Muscle layer of colon (tissue), 2 donors: ENCODE data around the gene EMC8.

Experiments used
- H3K27ac ChIP-seq: one replicate; pipeline ENCODE4 v1.7.0; 2013; ENCODE audit warnings: low read depth, mild to moderate bottlenecking, low read length, moderate library complexity
- H3K27me3 ChIP-seq, 2 donors: one replicate each; pipeline ENCODE4 v1.7.0; 2013; ENCODE audit warnings: low read length in 2 of 2, mild to moderate bottlenecking in 2 of 2; ENCODE audit not compliant: insufficient read depth in 2 of 2, control insufficient read depth in 1 of 2
- H3K36me3 ChIP-seq: one replicate; pipeline ENCODE4 v1.7.0; 2013; ENCODE audit warnings: mild to moderate bottlenecking, low read length; ENCODE audit not compliant: insufficient read depth
- H3K4me1 ChIP-seq: one replicate; pipeline ENCODE4 v1.7.0; 2013; ENCODE audit warnings: mild to moderate bottlenecking, low read length; ENCODE audit not compliant: insufficient read depth
- H3K4me3 ChIP-seq, 2 donors: one replicate each; pipeline ENCODE4 v1.7.0; 2013; ENCODE audit warnings: low read length in 2 of 2, low read depth in 1 of 2, mild to moderate bottlenecking in 1 of 2, moderate library complexity in 1 of 2
- H3K9ac ChIP-seq: one replicate; pipeline ENCODE4 v1.7.0; 2013; ENCODE audit warnings: low read length
- H3K9me3 ChIP-seq: one replicate; pipeline ENCODE4 v1.7.0; 2013; ENCODE audit warnings: mild to moderate bottlenecking, low read length
- donor health status: abdominal sarcoma.
- donor health status: Adenocarcinoma of cecum.

Gene EMC8

GRCh38 chr16:85799497-85800320, at the start of gene EMC8, which contains the start of gene COX4I1:
EMC8 (minus strand) TSS chr16:85799544; CDS start chr16:85799295, 249 bp downstream.
COX4I1 (plus strand) TSS chr16:85799695; CDS start chr16:85801206, 1,511 bp downstream.
- Histone ChIP-seq H3K9ac (peak within 1 kb of the TSS; percentile 86), H3K4me3 (peak within 1 kb of the TSS; percentile 94 to 96), H3K4me1 (peaks cover 35% of the 10 kb centered on the region), H3K9me3 (no peaks in the 10 kb centered on the region), H3K27ac (peak within 1 kb of the TSS; percentile 87), H3K36me3 (peaks cover 60% of the 10 kb centered on the region), H3K27me3 (no peaks in the 10 kb centered on the region)

GRCh38 chr16:85848986-85849385, 49.6 kb upstream of the EMC8 start:
- H3K4me1 ChIP-seq: peaks cover 7% of the 10 kb centered on the region
- H3K36me3 ChIP-seq: no peaks in the 10 kb centered on the region
- no peak overlapping the region for H3K27ac ChIP-seq
- no peak overlapping the region for H3K4me3 ChIP-seq
- no peaks in the 10 kb centered on the region for H3K9me3 ChIP-seq
- H3K9ac ChIP-seq: no peak overlapping the region
- H3K27me3 ChIP-seq: no peaks in the 10 kb centered on the region

- Histone ChIP-seq H3K4me3 (no peak overlapping the region), H3K9ac (no peak overlapping the region), H3K4me1 (peaks cover 7% of the 10 kb centered on the region), H3K27ac (no peak overlapping the region), H3K9me3 (no peaks in the 10 kb centered on the region), H3K27me3 (no peaks in the 10 kb centered on the region), H3K36me3 (no peaks in the 10 kb centered on the region)
These were observed 48.6 kb upstream of the EMC8 start for GRCh38 chr16:85847681-85848601.

- Histone ChIP-seq H3K9me3 (no peaks in the 10 kb centered on the region), H3K27me3 (no peaks in the 10 kb centered on the region), H3K4me1 (peaks cover 7% of the 10 kb centered on the region), H3K36me3 (no peaks in the 10 kb centered on the region), H3K4me3 (no peak overlapping the region), H3K9ac (no peak overlapping the region), H3K27ac (no peak overlapping the region)
These were observed 47.7 kb upstream of the EMC8 start for GRCh38 chr16:85847036-85847435.

GRCh38 chr16:85846461-85846860, 47.1 kb upstream of the EMC8 start:
- H3K9me3 ChIP-seq: no peaks in the 10 kb centered on the region
- no peak overlapping the region for H3K27ac ChIP-seq
- no peak overlapping the region for H3K4me3 ChIP-seq
- H3K27me3 ChIP-seq: no peaks in the 10 kb centered on the region
- peaks cover 7% of the 10 kb centered on the region for H3K4me1 ChIP-seq
- H3K36me3 ChIP-seq: no peaks in the 10 kb centered on the region
- H3K9ac ChIP-seq: no peak overlapping the region

GRCh38 chr16:85845266-85845665, 45.9 kb upstream of the EMC8 start:
- peak overlapping the region; percentile 21 to 50 for H3K4me3 ChIP-seq
- no peaks in the 10 kb centered on the region for H3K9me3 ChIP-seq
- H3K27me3 ChIP-seq: peaks cover 0 to 10% of the 10 kb centered on the region in 2 donors
- H3K27ac ChIP-seq: no peak overlapping the region
- no peaks in the 10 kb centered on the region for H3K36me3 ChIP-seq
- H3K9ac ChIP-seq: no peak overlapping the region
- peaks cover 7% of the 10 kb centered on the region for H3K4me1 ChIP-seq

GRCh38 chr16:85844786-85845185, 45.4 kb upstream of the EMC8 start:
- H3K4me1 ChIP-seq: peaks cover 7% of the 10 kb centered on the region
- no peaks in the 10 kb centered on the region for H3K36me3 ChIP-seq
- no peak overlapping the region for H3K27ac ChIP-seq
- H3K4me3 ChIP-seq: peak overlapping the region; percentile 21 to 50
- H3K9me3 ChIP-seq: no peaks in the 10 kb centered on the region
- H3K9ac ChIP-seq: no peak overlapping the region
- H3K27me3 ChIP-seq: peaks cover 0 to 15% of the 10 kb centered on the region in 2 donors

GRCh38 chr16:85844169-85844481, 44.8 kb upstream of the EMC8 start:
- Histone ChIP-seq H3K27me3 (peaks cover 0 to 16% of the 10 kb centered on the region in 2 donors), H3K4me1 (peaks cover 7% of the 10 kb centered on the region), H3K36me3 (no peaks in the 10 kb centered on the region), H3K9ac (no peak overlapping the region), H3K27ac (no peak overlapping the region), H3K9me3 (no peaks in the 10 kb centered on the region), H3K4me3 (no peak overlapping the region)

GRCh38 chr16:85843471-85844168, 44.3 kb upstream of the EMC8 start:
- no peak overlapping the region for H3K9ac ChIP-seq
- peaks cover 0 to 16% of the 10 kb centered on the region in 2 donors for H3K27me3 ChIP-seq
- H3K27ac ChIP-seq: no peak overlapping the region
- H3K36me3 ChIP-seq: no peaks in the 10 kb centered on the region
- peaks cover 7% of the 10 kb centered on the region for H3K4me1 ChIP-seq
- H3K4me3 ChIP-seq: no peak overlapping the region
- no peaks in the 10 kb centered on the region for H3K9me3 ChIP-seq

- peaks cover 7% of the 10 kb centered on the region for H3K4me1 ChIP-seq
- no peaks in the 10 kb centered on the region for H3K36me3 ChIP-seq
- H3K9me3 ChIP-seq: no peaks in the 10 kb centered on the region
- no peak overlapping the region for H3K27ac ChIP-seq
- no peak overlapping the region for H3K9ac ChIP-seq
- H3K27me3 ChIP-seq: peaks cover 0 to 19% of the 10 kb centered on the region in 2 donors
- H3K4me3 ChIP-seq: no peak overlapping the region
These were observed 43.5 kb upstream of the EMC8 start for GRCh38 chr16:85842848-85843247.

- H3K9me3 ChIP-seq: no peaks in the 10 kb centered on the region
- no peak overlapping the region for H3K4me3 ChIP-seq
- H3K27ac ChIP-seq: no peak overlapping the region
- peaks cover 7% of the 10 kb centered on the region for H3K4me1 ChIP-seq
- H3K36me3 ChIP-seq: no peaks in the 10 kb centered on the region
- no peak overlapping the region for H3K9ac ChIP-seq
- H3K27me3 ChIP-seq: peaks cover 0 to 21% of the 10 kb centered on the region in 2 donors
These were observed 43.1 kb upstream of the EMC8 start for GRCh38 chr16:85842435-85842834.
